ENCODE measurements around the gene NUTM2F. TPM values are rescaled to one million over a fixed set of nuclear protein-coding genes. Genes with fewer than 3 reads are reported as not detected.
"Not testable (repeated sequence)": the region's sequence is repeated elsewhere in the genome, so short reads cannot be mapped to it uniquely, and the experiment has no call there.

Gene NUTM2F
- total and polyA plus RNA-seq, 9 of the 15 experiments (the other 6 are each of a cell fraction or from before 2014, with no cell fraction given): 0.04 TPM; not detected in 8

GRCh38 chr9:94374176-94375056 is 46.0 kb upstream of the NUTM2F start (continued):
- peak; percentile 45; the same call in 1 of the 2 replicates for TF ChIP-seq PHF8 (IDR thresholded peaks at IDR 0.05; ENCODE audit: borderline replicate concordance, low read length)
- TF ChIP-seq GABPA (tag; conservative IDR thresholded peaks at IDR 0.05; ENCODE audit: low read depth): peak; percentile 93
- TF ChIP-seq RB1 (IDR thresholded peaks at IDR 0.05; ENCODE audit: low read depth): peak; percentile 50; the same call in 1 of the 2 replicates
- TF ChIP-seq ZBTB40 (IDR thresholded peaks at IDR 0.05): peak; percentile 92
- TF ChIP-seq ZBTB40 (CRISPR knock-in tag; IDR thresholded peaks at IDR 0.05); MYC (CRISPR knock-in tag; IDR thresholded peaks at IDR 0.05; ENCODE audit: borderline replicate concordance, low read depth): not testable (repeated sequence)
- TF ChIP-seq MYC (IDR thresholded peaks at IDR 0.05; ENCODE audit: low read depth, low read length): peak; percentile 55
- TF ChIP-seq TFAP4 (CRISPR knock-in tag; IDR thresholded peaks at IDR 0.05; ENCODE audit: borderline replicate concordance): peak; percentile 63; the same call in 1 of the 2 replicates
- TF ChIP-seq NRF1 (conservative IDR thresholded peaks at IDR 0.05 in 1 of 2, IDR thresholded peaks at IDR 0.05 in 1 of 2): peak; percentile 84 to 86
- peak; percentile 64 to 79 for TF ChIP-seq MAZ (CRISPR knock-in tag; conservative IDR thresholded peaks at IDR 0.05 in 1 of 2, IDR thresholded peaks at IDR 0.05 in 1 of 2)
